Activated T-helper 17 cell treated with anti-CD3 and anti-CD28 coated beads, Interleukin-2, amount 50 U/mL, for 72 hours (primary cell): ENCODE data around the gene DIP2C. TPM values are rescaled to one million over a fixed set of nuclear protein-coding genes. Genes with fewer than 3 reads are reported as not detected.
"Not testable (repeated sequence)": the region's sequence is repeated elsewhere in the genome, so short reads cannot be mapped to it uniquely, and the experiment has no call there.

Experiments used
- ATAC-seq: fragments of 150-1000 bp; cut with Tn5 transposase; replicated peaks from 2 replicates; pipeline ENCODE4 v1.10.0; 2021; ENCODE audit warnings: mild to moderate bottlenecking, moderate library complexity
- H3K27ac Mint-ChIP-seq: one replicate; pipeline ENCODE4 v1.8.0; 2022; ENCODE audit warnings: mixed read lengths
- H3K27me3 Mint-ChIP-seq: one replicate; pipeline ENCODE4 v1.8.0; 2022; ENCODE audit warnings: mixed read lengths
- H3K36me3 Mint-ChIP-seq: one replicate; pipeline ENCODE4 v1.8.0; 2022; ENCODE audit warnings: low read depth, mild to moderate bottlenecking, mixed read lengths
- H3K4me1 Mint-ChIP-seq: one replicate; pipeline ENCODE4 v1.8.0; 2022; ENCODE audit warnings: mixed read lengths
- H3K4me3 Mint-ChIP-seq: one replicate; pipeline ENCODE4 v1.8.0; 2022; ENCODE audit warnings: mild to moderate bottlenecking, mixed read lengths
- H3K9me3 Mint-ChIP-seq: one replicate; pipeline ENCODE4 v1.8.0; 2022; ENCODE audit warnings: mixed read lengths
- total RNA-seq, 2 donors: library from RNA; stranded (reverse); gene quantifications; one replicate each; pipeline ENCODE4 v1.2.3, GENCODE V29; 2022

Gene DIP2C
- total RNA-seq, 2 donors from 2014 or later = 1.1 to 1.9 TPM

GRCh38 chr10:264160-265073 lies 425.1 kb downstream of the DIP2C start:
- H3K36me3 Mint-ChIP-seq, H3K27me3 Mint-ChIP-seq, H3K9me3 Mint-ChIP-seq, H3K4me1 Mint-ChIP-seq: not testable (repeated sequence)
- Mint-ChIP-seq H3K27ac (peak overlapping the region; percentile 90), H3K4me3 (peak overlapping the region; percentile 22)
- peak; percentile 78 for ATAC-seq

GRCh38 chr10:260819-261429 lies 428.5 kb downstream of the DIP2C start:
- Mint-ChIP-seq H3K4me1 (peaks cover 10% of the 10 kb centered on the region), H3K4me3 (no peak overlapping the region), H3K27ac (no peak overlapping the region), H3K27me3 (no peaks in the 10 kb centered on the region), H3K36me3 (peaks cover 2% of the 10 kb centered on the region), H3K9me3 (peaks cover 4% of the 10 kb centered on the region)
- no peak for ATAC-seq

- Mint-ChIP-seq H3K27me3 (no peaks in the 10 kb centered on the region), H3K4me1 (no peaks in the 10 kb centered on the region), H3K9me3 (no peaks in the 10 kb centered on the region), H3K27ac (no peak overlapping the region), H3K36me3 (peaks cover 84% of the 10 kb centered on the region), H3K4me3 (no peak overlapping the region)
- ATAC-seq = no peak
Measured at GRCh38 chr10:251982-252582, 437.4 kb downstream of the DIP2C start.

GRCh38 chr10:248307-248706 lies 441.2 kb downstream of the DIP2C start:
- no peak for ATAC-seq
- no peaks in the 10 kb centered on the region for H3K4me1 Mint-ChIP-seq
- H3K4me3 Mint-ChIP-seq = no peak overlapping the region
- H3K9me3 Mint-ChIP-seq = no peaks in the 10 kb centered on the region
- H3K27ac Mint-ChIP-seq = no peak overlapping the region
- no peaks in the 10 kb centered on the region for H3K27me3 Mint-ChIP-seq
- peaks cover 81% of the 10 kb centered on the region for H3K36me3 Mint-ChIP-seq

- Mint-ChIP-seq H3K36me3 (peaks cover 84% of the 10 kb centered on the region), H3K9me3 (no peaks in the 10 kb centered on the region)
Measured at GRCh38 chr10:247480-247879, 442.0 kb downstream of the DIP2C start.

GRCh38 chr10:246431-246830 lies 443.0 kb downstream of the DIP2C start:
- H3K4me1 Mint-ChIP-seq = no peaks in the 10 kb centered on the region
- no peaks in the 10 kb centered on the region for H3K9me3 Mint-ChIP-seq
- ATAC-seq = no peak
- no peaks in the 10 kb centered on the region for H3K27me3 Mint-ChIP-seq
- no peak overlapping the region for H3K4me3 Mint-ChIP-seq
- peaks cover 84% of the 10 kb centered on the region for H3K36me3 Mint-ChIP-seq
- no peak overlapping the region for H3K27ac Mint-ChIP-seq

More at GRCh38 chr10:247480-247879, 442.0 kb downstream of the DIP2C start:
- ATAC-seq = no peak
- Mint-ChIP-seq H3K4me1 (no peaks in the 10 kb centered on the region), H3K4me3 (no peak overlapping the region), H3K27me3 (no peaks in the 10 kb centered on the region), H3K27ac (no peak overlapping the region)

- H3K4me1 Mint-ChIP-seq = no peaks in the 10 kb centered on the region
- no peak overlapping the region for H3K27ac Mint-ChIP-seq
- peaks cover 79% of the 10 kb centered on the region for H3K36me3 Mint-ChIP-seq
- ATAC-seq = no peak
- H3K4me3 Mint-ChIP-seq = no peak overlapping the region
- H3K27me3 Mint-ChIP-seq = no peaks in the 10 kb centered on the region
- H3K9me3 Mint-ChIP-seq = no peaks in the 10 kb centered on the region
Measured at GRCh38 chr10:244227-244626, 445.2 kb downstream of the DIP2C start.

GRCh38 chr10:241966-242643 lies 447.4 kb downstream of the DIP2C start:
- Mint-ChIP-seq H3K4me1 (no peaks in the 10 kb centered on the region), H3K9me3 (no peaks in the 10 kb centered on the region), H3K4me3 (no peak overlapping the region), H3K27me3 (no peaks in the 10 kb centered on the region), H3K36me3 (peaks cover 79% of the 10 kb centered on the region), H3K27ac (no peak overlapping the region)
- ATAC-seq = no peak

- H3K36me3 Mint-ChIP-seq = peaks cover 78% of the 10 kb centered on the region
- no peak for ATAC-seq
- H3K9me3 Mint-ChIP-seq = no peaks in the 10 kb centered on the region
- H3K4me1 Mint-ChIP-seq = no peaks in the 10 kb centered on the region
- no peak overlapping the region for H3K27ac Mint-ChIP-seq
- H3K4me3 Mint-ChIP-seq = no peak overlapping the region
- no peaks in the 10 kb centered on the region for H3K27me3 Mint-ChIP-seq
Measured at GRCh38 chr10:241451-241850, 448.0 kb downstream of the DIP2C start.

- ATAC-seq = no peak
- Mint-ChIP-seq H3K4me3 (no peak overlapping the region), H3K4me1 (no peaks in the 10 kb centered on the region), H3K36me3 (peaks cover 72% of the 10 kb centered on the region), H3K27ac (no peak overlapping the region), H3K9me3 (no peaks in the 10 kb centered on the region), H3K27me3 (no peaks in the 10 kb centered on the region)
Measured at GRCh38 chr10:239109-239508, 450.4 kb downstream of the DIP2C start.

GRCh38 chr10:235915-236314 lies 453.6 kb downstream of the DIP2C start:
- Mint-ChIP-seq H3K27ac (no peak overlapping the region), H3K4me3 (no peak overlapping the region), H3K9me3 (no peaks in the 10 kb centered on the region), H3K36me3 (peaks cover 49% of the 10 kb centered on the region), H3K27me3 (no peaks in the 10 kb centered on the region), H3K4me1 (no peaks in the 10 kb centered on the region)
- no peak for ATAC-seq

GRCh38 chr10:234708-235406 lies 454.6 kb downstream of the DIP2C start:
- H3K4me3 Mint-ChIP-seq = no peak overlapping the region
- no peaks in the 10 kb centered on the region for H3K9me3 Mint-ChIP-seq
- H3K36me3 Mint-ChIP-seq = peaks cover 44% of the 10 kb centered on the region
- no peaks in the 10 kb centered on the region for H3K4me1 Mint-ChIP-seq
- H3K27me3 Mint-ChIP-seq = no peaks in the 10 kb centered on the region
- ATAC-seq = no peak
- no peak overlapping the region for H3K27ac Mint-ChIP-seq

GRCh38 chr10:232878-233277 lies 456.6 kb downstream of the DIP2C start:
- H3K27me3 Mint-ChIP-seq = no peaks in the 10 kb centered on the region
- H3K36me3 Mint-ChIP-seq = peaks cover 25% of the 10 kb centered on the region
- no peaks in the 10 kb centered on the region for H3K9me3 Mint-ChIP-seq
- ATAC-seq = no peak
- H3K4me1 Mint-ChIP-seq = no peaks in the 10 kb centered on the region
- no peak overlapping the region for H3K4me3 Mint-ChIP-seq
- peak overlapping the region; percentile 33 for H3K27ac Mint-ChIP-seq

- no peak for ATAC-seq
- no peaks in the 10 kb centered on the region for H3K27me3 Mint-ChIP-seq
- peaks cover 16% of the 10 kb centered on the region for H3K36me3 Mint-ChIP-seq
- H3K9me3 Mint-ChIP-seq = no peaks in the 10 kb centered on the region
- H3K27ac Mint-ChIP-seq = no peak overlapping the region
- no peak overlapping the region for H3K4me3 Mint-ChIP-seq
- no peaks in the 10 kb centered on the region for H3K4me1 Mint-ChIP-seq
Measured at GRCh38 chr10:232061-232460, 457.4 kb downstream of the DIP2C start.
